Lower lobe of right lung (tissue), 2 donors: Measurements from ENCODE around the gene LRRC7. TPM values are rescaled to one million over a fixed set of nuclear protein-coding genes. Genes with fewer than 3 reads are reported as not detected.

Experiments used
- ATAC-seq, 2 donors: fragments of 200-7000 bp; cut with Tn5 transposase; one replicate each; pipeline ENCODE4 v1.9.1; 2020 to 2022; ENCODE audit warnings: mild to moderate bottlenecking in 2 of 2, moderate library complexity in 2 of 2
- DNase-seq: peaks from one replicate; pipeline ENCODE4 v3.0.0-alpha.2; 2020
- H3K27ac ChIP-seq: fragments of 200-600 bp; one replicate; pipeline ENCODE4 v1.8.0; 2022
- H3K27me3 ChIP-seq: fragments of 200-600 bp; one replicate; pipeline ENCODE4 v1.8.0; 2022; ENCODE audit warnings: low read depth
- H3K36me3 ChIP-seq: fragments of 200-600 bp; one replicate; pipeline ENCODE4 v1.8.0; 2022; ENCODE audit warnings: mild to moderate bottlenecking
- H3K4me1 ChIP-seq: fragments of 200-600 bp; one replicate; pipeline ENCODE4 v1.8.0; 2022
- H3K4me3 ChIP-seq: fragments of 200-600 bp; one replicate; pipeline ENCODE4 v1.8.0; 2022; ENCODE audit warnings: mild to moderate bottlenecking
- H3K9me3 ChIP-seq: fragments of 200-600 bp; one replicate; pipeline ENCODE4 v1.8.0; 2022
- intact Hi-C: fragments of 100-400 bp; cut with DNase I; formaldehyde crosslinking; loops from one replicate; pipeline ENCODE4 v1.11.0; 2022
- total RNA-seq: library from RNA; stranded (reverse); fragmentation: NEBNext Ultra II Directional; extraction: Animal tissue kit (Norgen Biotek cat#: 25700); gene quantifications from one replicate; pipeline ENCODE4 v1.2.1, GENCODE V29; 2021
- TF ChIP-seq, protein P1 (sequence below): fragments of 200-600 bp; IDR thresholded peaks from one replicate; pipeline ENCODE4 v1.8.0; 2022; ENCODE audit warnings: antibody characterized with exemption, mild to moderate bottlenecking
- donor health status: DM: no; HTN: yes; CAD: no; lungs with severe emphysema.

Gene LRRC7
- total RNA-seq, 1 donor from 2014 or later = not detected

GRCh38 chr1:70033936-70034335 is 466.2 kb downstream of the LRRC7 start:
- Histone ChIP-seq H3K9me3 (no peaks in the 10 kb centered on the region), H3K27ac (no peak overlapping the region), H3K4me3 (no peak overlapping the region), H3K4me1 (no peaks in the 10 kb centered on the region), H3K27me3 (no peaks in the 10 kb centered on the region), H3K36me3 (no peaks in the 10 kb centered on the region)
- TF ChIP-seq, protein P1, sequence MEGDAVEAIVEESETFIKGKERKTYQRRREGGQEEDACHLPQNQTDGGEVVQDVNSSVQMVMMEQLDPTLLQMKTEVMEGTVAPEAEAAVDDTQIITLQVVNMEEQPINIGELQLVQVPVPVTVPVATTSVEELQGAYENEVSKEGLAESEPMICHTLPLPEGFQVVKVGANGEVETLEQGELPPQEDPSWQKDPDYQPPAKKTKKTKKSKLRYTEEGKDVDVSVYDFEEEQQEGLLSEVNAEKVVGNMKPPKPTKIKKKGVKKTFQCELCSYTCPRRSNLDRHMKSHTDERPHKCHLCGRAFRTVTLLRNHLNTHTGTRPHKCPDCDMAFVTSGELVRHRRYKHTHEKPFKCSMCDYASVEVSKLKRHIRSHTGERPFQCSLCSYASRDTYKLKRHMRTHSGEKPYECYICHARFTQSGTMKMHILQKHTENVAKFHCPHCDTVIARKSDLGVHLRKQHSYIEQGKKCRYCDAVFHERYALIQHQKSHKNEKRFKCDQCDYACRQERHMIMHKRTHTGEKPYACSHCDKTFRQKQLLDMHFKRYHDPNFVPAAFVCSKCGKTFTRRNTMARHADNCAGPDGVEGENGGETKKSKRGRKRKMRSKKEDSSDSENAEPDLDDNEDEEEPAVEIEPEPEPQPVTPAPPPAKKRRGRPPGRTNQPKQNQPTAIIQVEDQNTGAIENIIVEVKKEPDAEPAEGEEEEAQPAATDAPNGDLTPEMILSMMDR = no peak
- no peak for DNase-seq
- intact Hi-C loops = no loop called here
- ATAC-seq = no peak

GRCh38 chr1:70034403-70034802 is 466.7 kb downstream of the LRRC7 start:
- H3K36me3 ChIP-seq = no peaks in the 10 kb centered on the region
- no peak for DNase-seq
- no peaks in the 10 kb centered on the region for H3K4me1 ChIP-seq
- no peak overlapping the region for H3K4me3 ChIP-seq
- H3K27ac ChIP-seq = no peak overlapping the region
- no peaks in the 10 kb centered on the region for H3K9me3 ChIP-seq
- intact Hi-C loops = no loop called here
- H3K27me3 ChIP-seq = no peaks in the 10 kb centered on the region
- no peak for ATAC-seq
- TF ChIP-seq, protein P1 = no peak

- Histone ChIP-seq H3K36me3 (no peaks in the 10 kb centered on the region), H3K9me3 (no peaks in the 10 kb centered on the region), H3K27me3 (no peaks in the 10 kb centered on the region), H3K27ac (no peak overlapping the region), H3K4me3 (no peak overlapping the region), H3K4me1 (no peaks in the 10 kb centered on the region)
- no peak for ATAC-seq
- TF ChIP-seq, protein P1 = no peak
- no peak for DNase-seq
- intact Hi-C loops = no loop called here
Measured at GRCh38 chr1:70038025-70038424, 470.3 kb downstream of the LRRC7 start.

DNA sequence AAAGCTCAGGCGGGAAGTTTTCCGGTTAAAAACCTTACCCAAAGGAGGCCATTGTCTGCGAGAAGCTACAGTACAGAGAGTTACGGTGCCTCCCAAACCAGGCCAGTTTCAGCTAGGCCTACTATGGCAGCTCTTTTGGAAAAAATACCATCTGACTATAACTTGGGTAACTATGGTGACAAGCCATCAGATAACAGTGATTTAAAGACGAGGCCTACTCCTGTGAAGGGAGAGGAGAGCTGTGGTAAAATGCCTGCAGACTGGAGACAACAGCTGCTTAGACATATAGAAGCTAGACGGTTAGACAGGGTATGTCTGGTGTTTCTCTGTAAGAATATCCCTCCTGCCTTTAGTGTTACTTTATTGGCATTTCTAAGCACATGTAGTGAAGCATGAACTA is 471.8 kb downstream of the LRRC7 start:
- intact Hi-C loops = no loop called here
- no peak for ATAC-seq
- DNase-seq = no peak
- Histone ChIP-seq H3K9me3 (no peaks in the 10 kb centered on the region), H3K4me3 (no peak overlapping the region), H3K27ac (no peak overlapping the region), H3K27me3 (no peaks in the 10 kb centered on the region), H3K36me3 (no peaks in the 10 kb centered on the region), H3K4me1 (no peaks in the 10 kb centered on the region)
- TF ChIP-seq, protein P1 = no peak

DNA sequence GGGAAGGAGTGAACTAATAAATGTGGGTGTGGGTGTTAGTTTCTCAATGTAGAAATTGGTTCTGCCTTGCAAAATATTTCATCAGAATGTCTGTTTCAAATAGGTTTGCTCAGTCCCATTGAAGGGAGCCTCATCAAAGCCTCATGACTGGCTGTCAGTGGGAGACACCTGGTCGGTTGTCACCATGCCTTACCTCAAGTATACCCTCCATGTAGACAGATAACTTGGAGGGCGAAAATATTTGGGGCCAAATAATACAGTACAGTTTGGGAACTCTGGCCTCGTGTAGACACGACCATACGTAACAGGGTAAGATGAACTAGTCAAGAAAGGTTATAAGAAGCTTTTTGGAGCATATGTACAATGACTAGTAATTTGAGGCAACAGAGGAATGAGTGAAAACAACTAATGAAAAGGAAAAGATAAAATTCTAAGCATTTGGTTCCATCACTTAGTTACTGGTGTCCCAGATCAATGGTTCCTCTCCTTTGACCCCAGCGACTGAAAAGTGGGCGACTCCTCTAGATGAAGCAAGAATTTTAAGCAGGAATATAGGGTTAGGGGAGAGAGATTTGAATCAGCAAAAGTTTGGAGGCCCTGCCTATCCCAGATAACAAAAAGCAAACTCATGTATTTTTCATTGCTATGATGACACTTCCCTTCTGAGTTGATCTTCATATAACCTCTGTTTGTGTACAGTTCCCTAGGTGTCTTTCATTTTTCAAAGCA is 473.8 kb downstream of the LRRC7 start:
- H3K9me3 ChIP-seq = no peaks in the 10 kb centered on the region
- H3K4me3 ChIP-seq = no peak overlapping the region
- no peak for DNase-seq
- no peaks in the 10 kb centered on the region for H3K4me1 ChIP-seq
- TF ChIP-seq, protein P1 = no peak
- no peaks in the 10 kb centered on the region for H3K36me3 ChIP-seq
- H3K27me3 ChIP-seq = no peaks in the 10 kb centered on the region
- H3K27ac ChIP-seq = no peak overlapping the region
- ATAC-seq = no peak
- intact Hi-C loops = no loop called here
